DMS114 treated with DMSO at 0.1 percent for 48 hours (cell line): ENCODE results near the gene ABCG4.
"Not testable (repeated sequence)": the region's sequence is repeated elsewhere in the genome, so short reads cannot be mapped to it uniquely, and the experiment has no call there.

Experiments used
- DNase-seq: peaks from one replicate; lab custom pipeline; 2025; ENCODE audit not compliant: unreplicated experiment; lab: John Stamatoyannopoulos, UW

The ABCG4 gene

GRCh38 chr11:119152604-119153003 is 3.8 kb downstream of the ABCG4 start:
- DNase-seq, result no peak

- DNase-seq, result no peak
These were observed 4.4 kb downstream of the ABCG4 start for GRCh38 chr11:119153049-119153818.

GRCh38 chr11:119154178-119154577 is 5.3 kb downstream of the ABCG4 start:
- DNase-seq, result no peak

- no peak for DNase-seq
These were observed 7.1 kb downstream of the ABCG4 start for GRCh38 chr11:119155733-119156492.

- DNase-seq, result no peak
These were observed 7.6 kb downstream of the ABCG4 start for GRCh38 chr11:119156496-119156895.

- no peak for DNase-seq
These were observed 8.2 kb downstream of the ABCG4 start for GRCh38 chr11:119157063-119157462.

GRCh38 chr11:119158467-119158866 is 9.6 kb downstream of the ABCG4 start:
- no peak for DNase-seq

- no peak for DNase-seq
These were observed 11.3 kb downstream of the ABCG4 start for GRCh38 chr11:119160151-119160550.

- DNase-seq, result no peak
These were observed 13.0 kb downstream of the ABCG4 start for GRCh38 chr11:119161871-119162270.

- no peak for DNase-seq
These were observed 17.7 kb downstream of the ABCG4 start for GRCh38 chr11:119166368-119167076.

GRCh38 chr11:119167077-119167458 is 18.2 kb downstream of the ABCG4 start:
- DNase-seq, result not testable (repeated sequence)

- DNase-seq, result no peak
These were observed 19.1 kb downstream of the ABCG4 start for GRCh38 chr11:119167933-119168332.

GRCh38 chr11:119168471-119169281 is 19.8 kb downstream of the ABCG4 start, which contains the start of gene NLRX1:
Gene NLRX1, plus strand, starts transcription at chr11:119168725. Its CDS starts 2,679 bp downstream, at chr11:119171404.
- no peak for DNase-seq

- no peak for DNase-seq
These were observed 20.4 kb downstream of the ABCG4 start for GRCh38 chr11:119169282-119169719.

- no peak for DNase-seq
These were observed 23.7 kb downstream of the ABCG4 start for GRCh38 chr11:119172513-119172912.

- DNase-seq, result no peak
These were observed 24.6 kb downstream of the ABCG4 start for GRCh38 chr11:119173453-119173852.

GRCh38 chr11:119175493-119176077 is 26.7 kb downstream of the ABCG4 start:
- no peak for DNase-seq

GRCh38 chr11:119178166-119178680 is 29.4 kb downstream of the ABCG4 start:
- DNase-seq, result no peak

GRCh38 chr11:119179342-119179741 is 30.5 kb downstream of the ABCG4 start:
- DNase-seq, result no peak

- no peak for DNase-seq
These were observed 31.1 kb downstream of the ABCG4 start for GRCh38 chr11:119179983-119180382.
